Nephron progenitor cell (in vitro differentiated cells): ENCODE data around the gene POLA1.

ENCODE experiments used
- DNase-seq: peaks from one replicate; pipeline ENCODE4 v3.0.0; 2021
- H3K27ac Mint-ChIP-seq: 2 replicates; pipeline ENCODE4 v1.8.0; 2021; ENCODE audit warnings: mild to moderate bottlenecking, moderate library complexity, mixed read lengths
- H3K27me3 Mint-ChIP-seq: 2 replicates; pipeline ENCODE4 v1.8.0; 2021; ENCODE audit warnings: mild to moderate bottlenecking, low read depth, mixed read lengths; ENCODE audit not compliant: poor library complexity
- H3K36me3 Mint-ChIP-seq: 2 replicates; pipeline ENCODE4 v1.8.0; 2021; ENCODE audit warnings: low read depth, mixed read lengths
- H3K4me1 Mint-ChIP-seq: 2 replicates; pipeline ENCODE4 v1.8.0; 2021; ENCODE audit warnings: mixed read lengths
- H3K4me3 Mint-ChIP-seq: 2 replicates; pipeline ENCODE4 v1.8.0; 2021; ENCODE audit warnings: mild to moderate bottlenecking, moderate library complexity, mixed read lengths
- H3K9me3 Mint-ChIP-seq: 2 replicates; pipeline ENCODE4 v1.8.0; 2021; ENCODE audit warnings: mild to moderate bottlenecking, moderate library complexity, mixed read lengths
- TF ChIP-seq, protein P1 (sequence below): fragments of 200-600 bp; sonication (generic); IDR thresholded peaks from 2 replicates; pipeline ENCODE4 v1.5.0; 2021; ENCODE audit warnings: antibody characterized with exemption

The POLA1 gene

GRCh38 chrX:24999511-24999910 is 305.8 kb downstream of the POLA1 start:
- Mint-ChIP-seq H3K27me3 (peaks cover 80% of the 10 kb centered on the region), H3K36me3 (peaks cover 47% of the 10 kb centered on the region), H3K27ac (no peak overlapping the region), H3K4me3 (no peak overlapping the region), H3K9me3 (no peaks in the 10 kb centered on the region), H3K4me1 (peaks cover 33% of the 10 kb centered on the region)
- TF ChIP-seq, protein P1, sequence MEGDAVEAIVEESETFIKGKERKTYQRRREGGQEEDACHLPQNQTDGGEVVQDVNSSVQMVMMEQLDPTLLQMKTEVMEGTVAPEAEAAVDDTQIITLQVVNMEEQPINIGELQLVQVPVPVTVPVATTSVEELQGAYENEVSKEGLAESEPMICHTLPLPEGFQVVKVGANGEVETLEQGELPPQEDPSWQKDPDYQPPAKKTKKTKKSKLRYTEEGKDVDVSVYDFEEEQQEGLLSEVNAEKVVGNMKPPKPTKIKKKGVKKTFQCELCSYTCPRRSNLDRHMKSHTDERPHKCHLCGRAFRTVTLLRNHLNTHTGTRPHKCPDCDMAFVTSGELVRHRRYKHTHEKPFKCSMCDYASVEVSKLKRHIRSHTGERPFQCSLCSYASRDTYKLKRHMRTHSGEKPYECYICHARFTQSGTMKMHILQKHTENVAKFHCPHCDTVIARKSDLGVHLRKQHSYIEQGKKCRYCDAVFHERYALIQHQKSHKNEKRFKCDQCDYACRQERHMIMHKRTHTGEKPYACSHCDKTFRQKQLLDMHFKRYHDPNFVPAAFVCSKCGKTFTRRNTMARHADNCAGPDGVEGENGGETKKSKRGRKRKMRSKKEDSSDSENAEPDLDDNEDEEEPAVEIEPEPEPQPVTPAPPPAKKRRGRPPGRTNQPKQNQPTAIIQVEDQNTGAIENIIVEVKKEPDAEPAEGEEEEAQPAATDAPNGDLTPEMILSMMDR, result no peak
- DNase-seq, result no peak

DNA sequence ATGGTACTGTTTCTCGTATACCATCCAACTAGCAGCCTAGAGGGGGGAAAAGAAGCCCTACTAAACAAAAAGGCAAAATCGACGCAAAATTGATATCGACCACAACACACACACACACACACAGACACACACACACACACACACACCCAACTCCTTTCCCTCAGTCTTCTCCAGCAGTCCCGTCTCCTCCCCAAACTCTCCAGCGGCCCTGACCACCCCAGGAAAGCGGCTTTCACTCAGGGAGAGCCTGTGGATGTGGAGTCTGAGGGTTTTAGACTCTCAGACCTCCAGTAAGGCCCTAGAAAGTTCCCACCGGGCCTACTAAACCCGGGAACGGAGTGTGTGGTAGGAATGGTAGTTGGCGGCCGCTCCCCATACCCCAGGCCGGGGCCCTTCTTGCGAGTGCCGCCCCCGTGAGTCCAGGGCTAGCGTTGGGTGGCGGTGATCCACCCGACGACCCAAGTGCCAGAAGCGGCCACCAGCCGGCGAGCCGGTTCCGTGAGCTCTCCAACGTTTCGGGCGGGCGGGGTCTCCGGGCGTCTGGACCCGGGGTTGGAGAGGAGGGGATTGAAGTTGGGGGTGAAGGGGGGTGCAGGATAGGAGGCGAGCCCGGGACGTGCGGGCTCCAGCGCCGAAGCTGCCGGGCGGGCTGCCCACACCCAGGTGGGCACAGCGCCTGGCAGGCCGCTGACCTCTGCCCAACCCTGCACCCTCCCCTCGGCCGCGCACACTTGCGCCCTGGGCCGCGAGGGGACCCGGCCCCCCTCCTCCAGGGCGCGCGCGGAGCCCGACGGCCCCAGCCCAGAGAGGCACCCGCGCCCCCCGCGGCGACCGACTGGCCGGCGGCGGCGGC is 308.3 kb downstream of the POLA1 start:
- no peak overlapping the region for H3K27ac Mint-ChIP-seq
- DNase-seq, result peak; percentile 36
- H3K4me3 Mint-ChIP-seq, result no peak overlapping the region
- TF ChIP-seq, protein P1, result no peak
- peaks cover 29% of the 10 kb centered on the region for H3K36me3 Mint-ChIP-seq
- peaks cover 30% of the 10 kb centered on the region for H3K4me1 Mint-ChIP-seq
- H3K9me3 Mint-ChIP-seq, result no peaks in the 10 kb centered on the region
- peaks cover 97% of the 10 kb centered on the region for H3K27me3 Mint-ChIP-seq

GRCh38 chrX:25002661-25003020 is 308.9 kb downstream of the POLA1 start:
- Mint-ChIP-seq H3K4me3 (peak overlapping the region; percentile 73), H3K4me1 (peaks cover 30% of the 10 kb centered on the region), H3K27me3 (peaks cover 97% of the 10 kb centered on the region), H3K9me3 (peaks cover 1% of the 10 kb centered on the region), H3K36me3 (peaks cover 24% of the 10 kb centered on the region), H3K27ac (no peak overlapping the region)
- TF ChIP-seq, protein P1, result no peak
- DNase-seq, result peak; percentile 22

GRCh38 chrX:25003066-25003849 is 309.5 kb downstream of the POLA1 start:
- no peak overlapping the region for H3K27ac Mint-ChIP-seq
- H3K4me1 Mint-ChIP-seq, result peaks cover 30% of the 10 kb centered on the region
- peak; percentile 27 for DNase-seq
- peaks cover 19% of the 10 kb centered on the region for H3K36me3 Mint-ChIP-seq
- TF ChIP-seq, protein P1, result no peak
- peaks cover 3% of the 10 kb centered on the region for H3K9me3 Mint-ChIP-seq
- H3K27me3 Mint-ChIP-seq, result peaks cover 97% of the 10 kb centered on the region
- H3K4me3 Mint-ChIP-seq, result peak overlapping the region; percentile 73

DNA sequence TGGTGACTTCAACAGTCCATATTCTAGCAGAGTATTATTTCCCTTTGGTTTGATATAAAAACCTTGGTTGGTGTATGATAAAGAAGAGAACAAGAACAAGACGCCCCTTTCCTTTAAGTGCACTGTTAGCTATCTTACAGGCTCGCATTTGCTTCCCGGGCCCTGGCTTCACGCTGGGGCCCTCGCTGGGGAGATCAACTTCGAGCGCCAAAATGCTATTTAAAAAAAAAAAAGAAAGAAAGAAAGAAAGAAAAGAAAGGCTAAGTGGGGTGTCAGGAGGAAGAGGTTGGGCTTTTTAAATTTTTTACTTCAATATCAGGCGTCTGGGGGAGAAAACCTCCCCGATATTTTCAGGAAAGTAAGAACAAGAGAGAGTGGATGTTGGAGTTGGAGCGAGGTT is 310.3 kb downstream of the POLA1 start:
- H3K27ac Mint-ChIP-seq, result no peak overlapping the region
- H3K27me3 Mint-ChIP-seq, result peaks cover 97% of the 10 kb centered on the region

More for the DNA sequence above, 310.3 kb downstream of the POLA1 start:
- peak overlapping the region; percentile 44 for H3K4me3 Mint-ChIP-seq
- TF ChIP-seq, protein P1, result no peak
- peaks cover 16% of the 10 kb centered on the region for H3K36me3 Mint-ChIP-seq
- peaks cover 3% of the 10 kb centered on the region for H3K9me3 Mint-ChIP-seq
- peaks cover 30% of the 10 kb centered on the region for H3K4me1 Mint-ChIP-seq
- no peak for DNase-seq
